Upper lobe of left lung (tissue), 6 donors: ENCODE measurements around the gene ARHGAP42. TPM values are rescaled to one million over a fixed set of nuclear protein-coding genes. Genes with fewer than 3 reads are reported as not detected.

Experiments used
- ATAC-seq, 2 donors: fragments of 200-7000 bp; cut with Tn5 transposase; one replicate each; pipeline ENCODE4 v1.9.1; 2022; ENCODE audit warnings: mild to moderate bottlenecking in 2 of 2, moderate library complexity in 2 of 2; ENCODE audit not compliant: low FRiP score in 2 of 2
- DNase-seq, 2 donors: peaks; one replicate each; pipeline ENCODE4 v3.0.0-alpha.2; 2019 to 2020
- H3K27ac ChIP-seq, 4 donors: fragments of 200-600 bp; sonication (generic); one replicate each; pipeline ENCODE4 v1.5.1; 2016 to 2019
- H3K27me3 ChIP-seq, 4 donors: fragments of 200-600 bp; sonication (generic); one replicate each; pipeline ENCODE4 v1.5.1; 2017 to 2019
- H3K36me3 ChIP-seq, 4 donors: fragments of 200-600 bp; sonication (generic); one replicate each; pipeline ENCODE4 v1.5.1; 2016 to 2019
- H3K4me1 ChIP-seq, 4 donors: fragments of 200-600 bp; sonication (generic); one replicate each; pipeline ENCODE4 v1.5.1; 2018 to 2019
- H3K4me3 ChIP-seq, 4 donors: fragments of 200-600 bp; sonication (generic); one replicate each; pipeline ENCODE4 v1.5.1; 2017 to 2019; ENCODE audit warnings: mild to moderate bottlenecking in 2 of 4, moderate library complexity in 1 of 4
- H3K9me3 ChIP-seq, 4 donors: fragments of 200-600 bp; sonication (generic); one replicate each; pipeline ENCODE4 v1.5.1; 2018 to 2019
- CTCF ChIP-seq, 6 experiments: fragments of 450-650 bp in 4 of 6; fragments of 200-600 bp in 2 of 6; sonication (generic) in 2 of 6; IDR thresholded peaks; one replicate each; pipeline ENCODE4 v1.5.1; 2016 to 2019; ENCODE audit warnings: antibody characterized with exemption in 6 of 6
- EP300 ChIP-seq, 4 donors: sonication (generic); formaldehyde crosslinking; IDR thresholded peaks; one replicate each; pipeline ENCODE4 v1.5.1; 2017; ENCODE audit warnings: antibody characterized with exemption in 4 of 4, control low read depth in 2 of 4
- POLR2A ChIP-seq, 4 donors: fragments of 450-650 bp; IDR thresholded peaks; one replicate each; pipeline ENCODE4 v1.5.1; 2016 to 2017; ENCODE audit warnings: antibody characterized with exemption in 4 of 4, mild to moderate bottlenecking in 2 of 4
- POLR2AphosphoS5 ChIP-seq, 2 donors: sonication (generic); formaldehyde crosslinking; IDR thresholded peaks; one replicate each; pipeline ENCODE4 v1.5.1; 2017; ENCODE audit warnings: antibody characterized with exemption in 2 of 2
- WGBS, 2 donors: methylation state at CpG; one replicate each; pipeline ENCODE4 v1.1.5; 2017 to 2018; 5-methylcytosine and 5-hydroxymethylcytosine counted together
- total RNA-seq, 6 donors: library from RNA; depleted of rRNA in 4 of 6; stranded (reverse); fragments of >200 nt in 4 of 6; gene quantifications; one replicate each; pipeline versions ENCODE4 v1.1.0 to v1.2.1, GENCODE V29; 2016 to 2021
- donor health status: DM: no; HTN: no; CAD: no; lungs with moderate emphysema.
- donor health status: DM: no; HTN: yes; CAD: no; lungs with severe emphysema.

ARHGAP42 gene
- total RNA-seq, 6 donors from 2014 or later: 8.7 to 44.9 (median 23.6) TPM

GRCh38 chr11:100970283-100971164 is 283.4 kb downstream of the ARHGAP42 start:
- H3K27ac ChIP-seq: no peak overlapping the region
- DNase-seq (no peak), ATAC-seq (no peak)
- TF ChIP-seq CTCF (IDR thresholded peaks at IDR 0.05) (no peak), EP300 (IDR thresholded peaks at IDR 0.05) (no peak), POLR2AphosphoS5 (IDR thresholded peaks at IDR 0.05) (no peak), POLR2A (IDR thresholded peaks at IDR 0.05) (no peak)
- no peaks in the 10 kb centered on the region for H3K36me3 ChIP-seq
- no peaks in the 10 kb centered on the region for H3K4me1 ChIP-seq
- WGBS, 2 donors: 75% methylated on average over 3 to 4 of the region's 4 CpGs
- peaks cover 0 to 9% (median 0%) of the 10 kb centered on the region in 4 donors for H3K9me3 ChIP-seq
- H3K4me3 ChIP-seq: no peak overlapping the region
- no peaks in the 10 kb centered on the region for H3K27me3 ChIP-seq

GRCh38 chr11:100972046-100972445 is 285.0 kb downstream of the ARHGAP42 start:
- H3K4me3 ChIP-seq: no peak overlapping the region
- 74 to 81% methylated on average over 6 of the region's 6 CpGs for WGBS, 2 donors
- H3K4me1 ChIP-seq: no peaks in the 10 kb centered on the region
- no peak for DNase-seq
- ATAC-seq: no peak
- TF ChIP-seq POLR2A (IDR thresholded peaks at IDR 0.05) (no peak), CTCF (IDR thresholded peaks at IDR 0.05) (no peak), POLR2AphosphoS5 (IDR thresholded peaks at IDR 0.05) (no peak), EP300 (IDR thresholded peaks at IDR 0.05) (no peak)
- H3K36me3 ChIP-seq: peaks cover 0 to 3% (median 0%) of the 10 kb centered on the region in 4 donors
- peaks cover 0 to 9% (median 0%) of the 10 kb centered on the region in 4 donors for H3K9me3 ChIP-seq
- no peak overlapping the region for H3K27ac ChIP-seq
- H3K27me3 ChIP-seq: no peaks in the 10 kb centered on the region

GRCh38 chr11:100978442-100978841 is 291.4 kb downstream of the ARHGAP42 start:
- 64 to 66% methylated on average over 2 of the region's 2 CpGs for whole genome bisulfite sequencing, 2 donors
- H3K27ac ChIP-seq: no peak overlapping the region
- peaks cover 0 to 3% (median 0%) of the 10 kb centered on the region in 4 donors for H3K36me3 ChIP-seq
- DNase-seq (no peak), ATAC-seq (no peak)
- H3K27me3 ChIP-seq: no peaks in the 10 kb centered on the region
- H3K9me3 ChIP-seq: no peaks in the 10 kb centered on the region
- no peak overlapping the region for H3K4me3 ChIP-seq
- TF ChIP-seq EP300 (IDR thresholded peaks at IDR 0.05) (no peak), POLR2A (IDR thresholded peaks at IDR 0.05) (no peak), CTCF (IDR thresholded peaks at IDR 0.05) (no peak), POLR2AphosphoS5 (IDR thresholded peaks at IDR 0.05) (no peak)
- H3K4me1 ChIP-seq: no peaks in the 10 kb centered on the region

GRCh38 chr11:100978939-100979338 is 291.9 kb downstream of the ARHGAP42 start:
- WGBS, 2 donors: 54 to 66% methylated on average over 2 of the region's 2 CpGs
- no peaks in the 10 kb centered on the region for H3K9me3 ChIP-seq
- no peak for TF ChIP-seq CTCF (IDR thresholded peaks at IDR 0.05)
- no peaks in the 10 kb centered on the region for H3K4me1 ChIP-seq
- H3K27ac ChIP-seq: no peak overlapping the region
- H3K4me3 ChIP-seq: no peak overlapping the region
- peaks cover 0 to 3% (median 0%) of the 10 kb centered on the region in 4 donors for H3K36me3 ChIP-seq
- no peak for DNase-seq
- no peak for ATAC-seq
- no peaks in the 10 kb centered on the region for H3K27me3 ChIP-seq

- peaks cover 0 to 3% (median 0%) of the 10 kb centered on the region in 4 donors for H3K36me3 ChIP-seq
- WGBS, 2 donors: 83 to 87% methylated on average over 3 of the region's 3 CpGs
- H3K4me1 ChIP-seq: no peaks in the 10 kb centered on the region
- ATAC-seq: no peak
- H3K9me3 ChIP-seq: no peaks in the 10 kb centered on the region
- H3K27ac ChIP-seq: no peak overlapping the region
- no peak for DNase-seq
- TF ChIP-seq POLR2A (IDR thresholded peaks at IDR 0.05): no peak
- no peak for TF ChIP-seq CTCF (IDR thresholded peaks at IDR 0.05)
- TF ChIP-seq EP300 (IDR thresholded peaks at IDR 0.05): no peak
- TF ChIP-seq POLR2AphosphoS5 (IDR thresholded peaks at IDR 0.05): no peak
- no peak overlapping the region for H3K4me3 ChIP-seq
- H3K27me3 ChIP-seq: no peaks in the 10 kb centered on the region
Observed at GRCh38 chr11:100980156-100980555, 293.1 kb downstream of the ARHGAP42 start.
